Astrocyte (in vitro differentiated cells and primary cell): ENCODE results near the gene NOL8. TPM values are rescaled to one million over a fixed set of nuclear protein-coding genes. Genes with fewer than 3 reads are reported as not detected.

Experiments used
- DNase-seq: peaks from one replicate; pipeline ENCODE4 v3.0.0-alpha.2; 2010; ENCODE audit warnings: low read depth
- FAIRE-seq: peaks from 2 replicates; lab custom pipeline; 2011; peaks lifted over from hg19 to GRCh38; lab: Jason Lieb, UNC
- H2AFZ ChIP-seq: 2 replicates; pipeline ENCODE4 v1.6.0; 2012; ENCODE audit warnings: low read depth, low read length, inconsistent platforms
- H3K27ac ChIP-seq: 2 replicates; pipeline ENCODE4 v1.5.1; 2011; ENCODE audit warnings: low read depth, low read length, inconsistent platforms
- H3K27me3 ChIP-seq: 2 replicates; pipeline ENCODE4 v1.6.0; 2011; ENCODE audit warnings: low read length, inconsistent platforms; ENCODE audit not compliant: insufficient read depth
- H3K36me3 ChIP-seq: 2 replicates; pipeline ENCODE4 v1.5.1; 2011; ENCODE audit warnings: low read length, inconsistent platforms; ENCODE audit not compliant: insufficient read depth
- H3K4me1 ChIP-seq: 2 replicates; pipeline ENCODE4 v1.5.1; 2011; ENCODE audit warnings: low read length, inconsistent platforms; ENCODE audit not compliant: insufficient read depth
- H3K4me2 ChIP-seq: 2 replicates; pipeline ENCODE4 v1.6.0; 2012; ENCODE audit warnings: low read length, inconsistent platforms
- H3K4me3 ChIP-seq: 2 replicates; pipeline ENCODE4 v1.5.1; 2011; ENCODE audit warnings: low read depth, mild to moderate bottlenecking, low read length, inconsistent platforms; ENCODE audit not compliant: insufficient read depth
- H3K79me2 ChIP-seq: 2 replicates; pipeline ENCODE4 v1.6.0; 2012; ENCODE audit warnings: mild to moderate bottlenecking, low read length, inconsistent platforms; ENCODE audit not compliant: insufficient read depth
- H3K9ac ChIP-seq: 2 replicates; pipeline ENCODE4 v1.6.0; 2012; ENCODE audit warnings: mild to moderate bottlenecking, low read length, inconsistent platforms
- H3K9me3 ChIP-seq: 2 replicates; pipeline ENCODE4 v1.5.1; 2012; ENCODE audit warnings: low read depth, mild to moderate bottlenecking, low read length, inconsistent platforms; ENCODE audit not compliant: insufficient read depth
- H4K20me1 ChIP-seq: 2 replicates; pipeline ENCODE4 v1.6.0; 2012; ENCODE audit warnings: low read length, inconsistent platforms; ENCODE audit not compliant: insufficient read depth
- H3K27ac Mint-ChIP-seq: one replicate; pipeline ENCODE4 v1.8.0; 2021; ENCODE audit warnings: mild to moderate bottlenecking, mixed read lengths; ENCODE audit not compliant: unreplicated experiment
- H3K27me3 Mint-ChIP-seq: one replicate; pipeline ENCODE4 v1.8.0; 2021; ENCODE audit warnings: low read depth, mixed read lengths; ENCODE audit not compliant: unreplicated experiment
- H3K36me3 Mint-ChIP-seq: one replicate; pipeline ENCODE4 v1.8.0; 2021; ENCODE audit warnings: low read depth, mixed read lengths; ENCODE audit not compliant: unreplicated experiment
- H3K4me1 Mint-ChIP-seq: one replicate; pipeline ENCODE4 v1.8.0; 2021; ENCODE audit warnings: low read depth, mixed read lengths; ENCODE audit not compliant: unreplicated experiment
- H3K4me3 Mint-ChIP-seq: one replicate; pipeline ENCODE4 v1.8.0; 2021; ENCODE audit warnings: mild to moderate bottlenecking, moderate library complexity, mixed read lengths; ENCODE audit not compliant: unreplicated experiment
- H3K9me3 Mint-ChIP-seq: one replicate; pipeline ENCODE4 v1.8.0; 2021; ENCODE audit warnings: mild to moderate bottlenecking, mixed read lengths; ENCODE audit not compliant: unreplicated experiment
- EZH2 ChIP-seq: IDR thresholded peaks from 2 replicates; pipeline ENCODE4 v1.6.1; 2012; ENCODE audit warnings: mild to moderate bottlenecking, low read length, inconsistent platforms; ENCODE audit not compliant: insufficient read depth
- total RNA-seq: library from RNA; stranded (reverse); gene quantifications from 2 replicates; pipeline ENCODE4 v1.2.1, GENCODE V29; 2021
- TF ChIP-seq, protein P1 (sequence below): IDR thresholded peaks from 2 replicates; pipeline ENCODE4 v1.5.1; 2011; ENCODE audit warnings: low read depth, mild to moderate bottlenecking, inconsistent platforms, low read length, moderate library complexity; ENCODE audit not compliant: insufficient read depth

The NOL8 gene
- total RNA-seq, 1 donor from 2014 or later: 33.1 TPM

GRCh38 chr9:92299116-92299515 is 26.0 kb downstream of the NOL8 start:
- H3K4me3 ChIP-seq: no peak overlapping the region
- Mint-ChIP-seq H3K4me1 (peaks cover 10% of the 10 kb centered on the region), H3K4me3 (no peak overlapping the region), H3K9me3 (no peaks in the 10 kb centered on the region), H3K36me3 (peaks cover 3% of the 10 kb centered on the region), H3K27ac (no peak overlapping the region), H3K27me3 (no peaks in the 10 kb centered on the region)
- DNase-seq: no peak
- H3K27ac ChIP-seq: no peak overlapping the region
- peaks cover 60% of the 10 kb centered on the region for H3K36me3 ChIP-seq
- peaks cover 7% of the 10 kb centered on the region for H3K4me1 ChIP-seq
- no peak overlapping the region for H3K4me2 ChIP-seq
- no peak for TF ChIP-seq EZH2
- TF ChIP-seq, protein P1, sequence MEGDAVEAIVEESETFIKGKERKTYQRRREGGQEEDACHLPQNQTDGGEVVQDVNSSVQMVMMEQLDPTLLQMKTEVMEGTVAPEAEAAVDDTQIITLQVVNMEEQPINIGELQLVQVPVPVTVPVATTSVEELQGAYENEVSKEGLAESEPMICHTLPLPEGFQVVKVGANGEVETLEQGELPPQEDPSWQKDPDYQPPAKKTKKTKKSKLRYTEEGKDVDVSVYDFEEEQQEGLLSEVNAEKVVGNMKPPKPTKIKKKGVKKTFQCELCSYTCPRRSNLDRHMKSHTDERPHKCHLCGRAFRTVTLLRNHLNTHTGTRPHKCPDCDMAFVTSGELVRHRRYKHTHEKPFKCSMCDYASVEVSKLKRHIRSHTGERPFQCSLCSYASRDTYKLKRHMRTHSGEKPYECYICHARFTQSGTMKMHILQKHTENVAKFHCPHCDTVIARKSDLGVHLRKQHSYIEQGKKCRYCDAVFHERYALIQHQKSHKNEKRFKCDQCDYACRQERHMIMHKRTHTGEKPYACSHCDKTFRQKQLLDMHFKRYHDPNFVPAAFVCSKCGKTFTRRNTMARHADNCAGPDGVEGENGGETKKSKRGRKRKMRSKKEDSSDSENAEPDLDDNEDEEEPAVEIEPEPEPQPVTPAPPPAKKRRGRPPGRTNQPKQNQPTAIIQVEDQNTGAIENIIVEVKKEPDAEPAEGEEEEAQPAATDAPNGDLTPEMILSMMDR: no peak
- no peaks in the 10 kb centered on the region for H3K27me3 ChIP-seq
- no peaks in the 10 kb centered on the region for H3K9me3 ChIP-seq
- FAIRE-seq: no peak
- no peak overlapping the region for H3K9ac ChIP-seq
- H4K20me1 ChIP-seq: no peaks in the 10 kb centered on the region
- no peak overlapping the region for H2AFZ ChIP-seq
- no peaks in the 10 kb centered on the region for H3K79me2 ChIP-seq

- H3K4me2 ChIP-seq: no peak overlapping the region
- peaks cover 49% of the 10 kb centered on the region for H3K36me3 ChIP-seq
- no peaks in the 10 kb centered on the region for H4K20me1 ChIP-seq
- no peak overlapping the region for H3K27ac Mint-ChIP-seq
- H3K4me1 Mint-ChIP-seq: peaks cover 11% of the 10 kb centered on the region
- peaks cover 8% of the 10 kb centered on the region for H3K4me1 ChIP-seq
- H3K27me3 ChIP-seq: no peaks in the 10 kb centered on the region
- H3K27ac ChIP-seq: no peak overlapping the region
- FAIRE-seq: no peak
- TF ChIP-seq, protein P1: no peak
- no peak for TF ChIP-seq EZH2
- H3K9me3 Mint-ChIP-seq: no peaks in the 10 kb centered on the region
- H2AFZ ChIP-seq: no peak overlapping the region
- H3K79me2 ChIP-seq: peaks cover 5% of the 10 kb centered on the region
- no peaks in the 10 kb centered on the region for H3K9me3 ChIP-seq
- no peak overlapping the region for H3K4me3 Mint-ChIP-seq
- no peak overlapping the region for H3K4me3 ChIP-seq
- no peak overlapping the region for H3K9ac ChIP-seq
- H3K27me3 Mint-ChIP-seq: no peaks in the 10 kb centered on the region
- H3K36me3 Mint-ChIP-seq: peaks cover 3% of the 10 kb centered on the region
- DNase-seq: no peak
Observed at GRCh38 chr9:92298036-92298435, 27.1 kb downstream of the NOL8 start.

GRCh38 chr9:92297611-92298010 is 27.5 kb downstream of the NOL8 start:
- Histone ChIP-seq H3K79me2 (peaks cover 9% of the 10 kb centered on the region), H3K4me3 (no peak overlapping the region), H3K4me2 (no peak overlapping the region), H3K27ac (no peak overlapping the region), H3K4me1 (peaks cover 8% of the 10 kb centered on the region), H3K9me3 (no peaks in the 10 kb centered on the region), H3K27me3 (no peaks in the 10 kb centered on the region), H3K9ac (no peak overlapping the region), H3K36me3 (peaks cover 45% of the 10 kb centered on the region), H2AFZ (no peak overlapping the region), H4K20me1 (no peaks in the 10 kb centered on the region)
- no peak overlapping the region for H3K4me3 Mint-ChIP-seq
- no peaks in the 10 kb centered on the region for H3K9me3 Mint-ChIP-seq
- DNase-seq (no peak), FAIRE-seq (no peak)
- peaks cover 11% of the 10 kb centered on the region for H3K4me1 Mint-ChIP-seq
- H3K27ac Mint-ChIP-seq: no peak overlapping the region
- peaks cover 3% of the 10 kb centered on the region for H3K36me3 Mint-ChIP-seq
- H3K27me3 Mint-ChIP-seq: no peaks in the 10 kb centered on the region
- TF ChIP-seq EZH2: no peak
- TF ChIP-seq, protein P1: no peak
